Embryonic facial prominence (tissue), 1 donor: Measurements from ENCODE around the gene CEP164.
"Not testable (repeated sequence)": the region's sequence is repeated elsewhere in the genome, so short reads cannot be mapped to it uniquely, and the experiment has no call there.

ENCODE experiments used
- DNase-seq: peaks from one replicate; pipeline ENCODE4 v3.0.0-alpha.2; 2016; ENCODE audit errors: extremely low spot score

Gene CEP164

GRCh38 chr11:117305145-117305544 is 22.5 kb upstream of the CEP164 start:
- DNase-seq, result no peak

GRCh38 chr11:117309310-117309709 is 18.3 kb upstream of the CEP164 start:
- DNase-seq, result no peak

- no peak for DNase-seq
Measured at GRCh38 chr11:117313091-117313490, 14.6 kb upstream of the CEP164 start.

GRCh38 chr11:117313828-117314768 is 13.6 kb upstream of the CEP164 start:
- DNase-seq, result no peak

GRCh38 chr11:117314840-117315239 is 12.8 kb upstream of the CEP164 start:
- DNase-seq, result no peak

GRCh38 chr11:117315285-117316196 is 12.1 kb upstream of the CEP164 start:
- no peak for DNase-seq

GRCh38 chr11:117316197-117316961 is 11.3 kb upstream of the CEP164 start, which contains the start of gene BACE1:
Gene BACE1 (minus strand): TSS chr11:117316256. CDS start chr11:117315795, 461 bp downstream.
- peak; percentile 61 for DNase-seq

- no peak for DNase-seq
Measured at GRCh38 chr11:117318738-117319137, 8.9 kb upstream of the CEP164 start.

GRCh38 chr11:117319214-117319840 is 8.3 kb upstream of the CEP164 start:
- DNase-seq, result no peak

GRCh38 chr11:117327255-117327566 is 443 bp upstream of the CEP164 start:
- DNase-seq, result not testable (repeated sequence)

- peak; percentile 48 for DNase-seq
Measured at GRCh38 chr11:117328375-117329010, 839 bp downstream of the CEP164 start.

- DNase-seq, result no peak
Measured at GRCh38 chr11:117332843-117333242, 5.2 kb downstream of the CEP164 start.

- DNase-seq, result no peak
Measured at GRCh38 chr11:117333917-117334316, 6.3 kb downstream of the CEP164 start.

- DNase-seq, result no peak
Measured at GRCh38 chr11:117334896-117335295, 7.2 kb downstream of the CEP164 start.

- no peak for DNase-seq
Measured at GRCh38 chr11:117335399-117335798, 7.7 kb downstream of the CEP164 start.

- DNase-seq, result no peak
Measured at GRCh38 chr11:117337076-117337475, 9.4 kb downstream of the CEP164 start.

- no peak for DNase-seq
Measured at GRCh38 chr11:117345039-117345438, 17.4 kb downstream of the CEP164 start.

- DNase-seq, result no peak
Measured at GRCh38 chr11:117354550-117354949, 26.9 kb downstream of the CEP164 start.

GRCh38 chr11:117356126-117356890 is 28.7 kb downstream of the CEP164 start:
- no peak for DNase-seq

- no peak for DNase-seq
Measured at GRCh38 chr11:117361432-117361831, 33.8 kb downstream of the CEP164 start.
